Erythroblast (primary cell): ENCODE data around the gene FAM131C.

Source experiments
- GATA1 ChIP-seq: IDR thresholded peaks from 2 replicates; pipeline ENCODE4 v1.6.1; 2011; ENCODE audit warnings: low read depth, mild to moderate bottlenecking, control low read depth, low read length, moderate library complexity
- POLR2A ChIP-seq: IDR thresholded peaks from 2 replicates; pipeline ENCODE4 v1.6.1; 2011; ENCODE audit warnings: mild to moderate bottlenecking, low read length

DNA sequence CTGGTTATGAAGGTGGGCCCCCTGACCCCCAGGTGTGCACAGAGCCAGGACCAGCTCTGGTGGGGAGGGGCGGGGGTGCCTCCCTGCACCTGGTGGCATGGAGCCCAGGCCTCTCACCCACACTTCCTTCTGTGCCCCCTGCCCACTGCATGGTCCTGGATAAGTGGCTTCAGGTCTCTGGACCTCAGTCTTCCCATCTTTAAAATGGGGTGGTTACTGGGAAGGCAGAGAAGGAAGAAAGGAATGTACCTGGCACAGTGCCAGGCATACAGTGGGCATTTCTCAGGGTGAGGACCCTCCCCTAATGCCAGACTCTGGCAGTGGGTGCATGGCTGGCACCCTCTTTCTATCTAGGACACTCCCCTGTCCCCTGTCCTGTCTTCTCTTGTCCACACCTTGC is 44.2 kb downstream of the FAM131C start:
- TF ChIP-seq POLR2A (no peak), GATA1 (no peak)
